Sigmoid colon (tissue), 4 donors: Measurements from ENCODE around the gene NELFA.

Experiments used
- CTCF ChIP-seq, 4 experiments: fragments of 450-650 bp in 3 of 4; fragments of 200-600 bp in 1 of 4; IDR thresholded peaks; one replicate each; pipeline ENCODE4 v1.5.1; 2016 to 2019; ENCODE audit warnings: antibody characterized with exemption in 4 of 4, mild to moderate bottlenecking in 3 of 4, moderate library complexity in 2 of 4
- POLR2A ChIP-seq, 2 donors: fragments of 450-650 bp; IDR thresholded peaks; one replicate each; pipeline ENCODE4 v1.6.1; 2016; ENCODE audit warnings: antibody characterized with exemption in 2 of 2, mild to moderate bottlenecking in 2 of 2, moderate library complexity in 2 of 2
- POLR2AphosphoS5 ChIP-seq, 4 donors: sonication (generic); formaldehyde crosslinking; IDR thresholded peaks; one replicate each; pipeline ENCODE4 v1.6.1; 2017; ENCODE audit warnings: antibody characterized with exemption in 4 of 4

GRCh38 chr4:1940566-1940965 is 68.2 kb downstream of the NELFA start:
- TF ChIP-seq POLR2A (IDR thresholded peaks at IDR 0.05) (no peak), CTCF (IDR thresholded peaks at IDR 0.05) (no peak), POLR2AphosphoS5 (IDR thresholded peaks at IDR 0.05) (no peak)
